GM12801 (cell line): ENCODE measurements around the gene BEST2.

ENCODE experiments used
- TF ChIP-seq, protein P1 (sequence below): IDR thresholded peaks from one replicate; pipeline ENCODE4 v1.5.1; 2011; ENCODE audit warnings: control low read depth; ENCODE audit not compliant: insufficient read length; ENCODE audit errors: extremely low read depth

BEST2 gene

DNA sequence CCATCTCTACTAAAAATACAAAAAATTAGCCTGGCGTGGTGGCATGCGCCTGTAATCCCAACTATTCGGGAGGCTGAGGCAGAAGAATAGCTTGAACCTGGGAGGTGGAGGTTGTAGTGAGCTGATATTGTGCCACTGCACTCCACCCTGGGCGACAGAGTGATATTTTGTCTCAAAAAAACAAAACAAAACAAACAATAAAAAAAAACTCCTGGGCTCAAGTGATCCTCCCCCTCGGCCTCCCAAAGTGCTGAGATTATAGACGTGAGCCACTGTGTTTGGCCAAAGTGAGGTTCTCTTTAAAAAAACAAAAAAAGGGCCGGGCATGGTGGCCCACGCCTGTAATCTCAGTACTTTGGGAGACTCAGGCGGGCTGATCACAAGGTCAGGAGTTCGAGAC is 35.9 kb downstream of the BEST2 start:
- TF ChIP-seq, protein P1, sequence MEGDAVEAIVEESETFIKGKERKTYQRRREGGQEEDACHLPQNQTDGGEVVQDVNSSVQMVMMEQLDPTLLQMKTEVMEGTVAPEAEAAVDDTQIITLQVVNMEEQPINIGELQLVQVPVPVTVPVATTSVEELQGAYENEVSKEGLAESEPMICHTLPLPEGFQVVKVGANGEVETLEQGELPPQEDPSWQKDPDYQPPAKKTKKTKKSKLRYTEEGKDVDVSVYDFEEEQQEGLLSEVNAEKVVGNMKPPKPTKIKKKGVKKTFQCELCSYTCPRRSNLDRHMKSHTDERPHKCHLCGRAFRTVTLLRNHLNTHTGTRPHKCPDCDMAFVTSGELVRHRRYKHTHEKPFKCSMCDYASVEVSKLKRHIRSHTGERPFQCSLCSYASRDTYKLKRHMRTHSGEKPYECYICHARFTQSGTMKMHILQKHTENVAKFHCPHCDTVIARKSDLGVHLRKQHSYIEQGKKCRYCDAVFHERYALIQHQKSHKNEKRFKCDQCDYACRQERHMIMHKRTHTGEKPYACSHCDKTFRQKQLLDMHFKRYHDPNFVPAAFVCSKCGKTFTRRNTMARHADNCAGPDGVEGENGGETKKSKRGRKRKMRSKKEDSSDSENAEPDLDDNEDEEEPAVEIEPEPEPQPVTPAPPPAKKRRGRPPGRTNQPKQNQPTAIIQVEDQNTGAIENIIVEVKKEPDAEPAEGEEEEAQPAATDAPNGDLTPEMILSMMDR: no peak

DNA sequence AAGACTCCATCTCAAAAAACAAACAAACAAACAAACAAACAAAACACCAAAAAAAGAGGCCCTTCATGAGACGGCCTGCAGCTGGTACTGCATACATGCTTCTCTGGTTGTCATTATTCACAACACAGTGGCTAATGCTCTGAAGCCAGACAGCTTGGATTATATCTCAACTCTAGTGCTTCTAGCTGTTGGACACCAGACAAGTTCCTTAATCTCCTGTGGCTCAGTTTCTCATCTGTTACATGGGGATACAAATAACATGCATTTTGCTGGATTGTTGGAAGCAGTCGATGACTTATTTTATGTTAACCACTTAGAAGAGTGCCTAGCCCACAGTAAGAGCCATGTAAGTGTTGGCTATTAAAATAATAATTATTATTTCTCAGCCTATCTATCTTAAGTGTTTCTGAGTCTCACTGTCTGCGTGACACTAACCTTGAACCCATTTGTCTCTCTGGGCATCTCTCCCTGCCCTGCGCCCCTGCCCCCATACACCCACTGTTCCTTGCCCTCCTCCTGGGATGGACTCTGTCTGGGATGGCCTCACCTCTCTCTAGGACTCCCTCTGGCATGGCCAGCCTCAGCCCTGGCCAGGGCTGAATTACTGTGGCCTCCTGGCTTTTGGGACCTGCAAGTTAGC is 36.6 kb downstream of the BEST2 start:
- TF ChIP-seq, protein P1: no peak

DNA sequence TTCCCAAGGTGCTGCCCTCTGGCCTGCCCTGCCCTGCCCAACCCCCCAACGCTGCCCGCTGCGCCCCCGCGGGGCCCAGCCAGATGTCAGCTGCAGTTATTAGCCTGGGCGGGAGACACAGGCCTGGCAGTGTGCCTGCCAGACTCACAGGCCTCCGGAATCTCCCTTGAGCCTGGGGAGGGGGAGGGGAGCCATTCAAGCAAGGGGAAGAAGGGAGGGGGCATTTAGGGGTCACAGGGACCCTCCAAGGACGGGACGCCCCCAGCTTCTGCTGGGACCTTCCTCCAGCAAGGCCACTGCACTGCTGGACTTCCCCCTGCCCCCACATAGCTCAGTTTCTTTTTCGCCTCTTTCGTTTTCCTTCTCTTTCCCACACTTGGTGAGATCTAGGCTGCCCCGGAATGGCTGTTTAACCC is 37.1 kb downstream of the BEST2 start:
- TF ChIP-seq, protein P1: no peak

DNA sequence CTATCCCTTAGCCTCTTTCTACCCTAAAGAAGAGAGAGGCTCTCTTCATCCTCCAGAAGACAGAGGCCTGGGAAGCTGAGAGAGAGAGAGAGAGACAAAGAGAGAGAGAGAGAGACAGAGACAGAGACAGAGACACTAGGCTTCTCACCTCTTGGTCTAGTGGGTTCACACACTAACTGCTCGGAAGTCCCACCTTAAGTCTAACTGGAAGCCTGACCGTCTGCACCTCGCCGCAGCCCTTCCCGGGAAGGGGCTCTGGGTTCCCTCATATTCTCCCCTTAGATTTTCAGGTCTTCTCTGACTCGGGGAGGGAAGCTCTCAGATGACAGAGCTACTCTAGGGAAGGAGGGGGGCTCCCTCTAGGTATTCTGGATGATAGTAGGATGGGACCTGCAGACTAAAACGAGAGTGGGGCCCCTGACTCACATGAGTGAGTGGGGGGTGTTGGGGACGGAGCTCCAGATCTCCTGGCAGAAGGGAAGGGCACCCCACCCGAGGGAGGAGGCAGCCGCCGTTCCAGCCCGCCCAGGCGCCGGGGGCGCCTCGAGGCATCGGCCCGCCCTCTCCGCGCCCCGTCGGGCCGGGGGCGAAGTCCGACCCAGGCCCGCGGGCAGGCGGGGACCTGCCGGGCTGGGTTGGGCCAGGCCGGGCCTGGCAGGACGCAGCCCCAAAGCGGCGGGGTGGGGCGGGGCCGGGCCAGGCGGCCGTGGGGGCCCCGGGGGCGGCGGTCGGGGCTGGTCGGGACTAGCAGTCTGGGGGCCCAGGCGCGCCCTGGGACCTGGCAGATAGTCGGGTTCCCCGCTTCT is 37.7 kb downstream of the BEST2 start:
- TF ChIP-seq, protein P1: no peak

DNA sequence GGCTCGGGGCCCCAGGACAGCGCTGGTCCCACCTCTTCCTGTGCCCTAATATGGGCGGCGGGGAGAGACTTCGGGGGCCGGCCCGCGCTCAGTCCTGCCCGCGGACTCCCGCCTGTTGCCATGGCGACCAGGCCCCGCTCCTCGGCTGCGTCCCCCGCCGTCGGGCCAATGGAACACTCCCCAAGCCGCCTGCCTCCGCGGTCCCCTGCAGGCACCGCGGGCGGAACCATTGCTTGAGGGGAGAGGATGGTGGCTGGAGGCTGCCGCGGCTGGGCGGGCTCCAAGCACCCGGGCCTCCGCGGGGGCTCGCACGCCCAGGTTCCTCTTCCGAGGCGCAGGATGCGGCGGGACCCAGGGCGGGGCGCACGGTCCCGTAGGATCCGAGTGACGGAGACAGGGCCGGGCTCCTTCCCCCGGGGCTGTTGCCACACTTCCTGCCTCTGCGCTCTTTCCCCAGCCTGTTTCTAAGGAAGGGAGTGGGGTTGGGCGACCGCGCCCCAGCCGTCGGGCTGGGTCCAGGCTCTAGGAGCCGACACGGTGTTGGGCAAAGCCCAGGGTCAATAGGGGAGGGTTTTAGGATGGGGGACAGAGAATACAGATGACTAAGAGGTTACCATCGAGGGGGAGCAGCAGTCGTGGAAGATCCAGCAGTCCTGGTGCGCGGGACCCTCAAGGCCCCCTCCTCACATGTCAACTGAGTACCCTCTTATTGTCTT is 38.5 kb downstream of the BEST2 start:
- TF ChIP-seq, protein P1: no peak

DNA sequence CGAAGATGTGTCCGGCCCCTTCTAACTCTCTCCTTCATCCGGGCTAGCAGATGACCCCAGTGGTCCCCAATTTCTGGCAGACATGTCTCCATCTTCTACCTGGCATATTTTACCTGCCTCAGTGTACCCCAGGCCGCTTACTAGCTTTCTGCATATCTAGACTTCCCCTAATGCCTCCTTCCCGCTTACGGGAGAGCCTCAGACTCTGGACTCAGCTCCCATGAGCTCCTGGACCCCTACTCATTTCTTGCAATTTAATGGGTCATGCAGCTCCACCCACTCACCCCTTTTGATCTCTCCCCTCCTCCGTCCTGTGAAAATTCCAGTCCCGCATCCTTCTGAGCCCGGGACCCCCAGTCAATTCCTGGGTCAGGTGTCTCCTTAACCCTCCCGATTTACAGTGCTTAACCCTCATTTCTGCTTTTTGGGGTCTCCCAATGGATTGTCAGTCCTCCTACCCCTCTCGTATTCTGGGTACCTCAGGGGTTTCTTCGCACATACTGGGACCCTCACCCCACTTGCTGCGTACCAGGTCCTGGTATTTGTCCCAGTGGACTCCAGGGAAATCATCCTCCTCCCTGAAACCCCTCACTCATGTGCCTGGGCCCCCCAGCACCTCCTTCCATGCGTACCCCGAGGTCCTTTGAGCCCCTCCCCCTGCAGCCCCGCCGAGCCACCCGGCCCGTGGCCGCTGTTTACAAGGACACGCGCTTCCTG is 39.2 kb downstream of the BEST2 start:
- TF ChIP-seq, protein P1: no peak

DNA sequence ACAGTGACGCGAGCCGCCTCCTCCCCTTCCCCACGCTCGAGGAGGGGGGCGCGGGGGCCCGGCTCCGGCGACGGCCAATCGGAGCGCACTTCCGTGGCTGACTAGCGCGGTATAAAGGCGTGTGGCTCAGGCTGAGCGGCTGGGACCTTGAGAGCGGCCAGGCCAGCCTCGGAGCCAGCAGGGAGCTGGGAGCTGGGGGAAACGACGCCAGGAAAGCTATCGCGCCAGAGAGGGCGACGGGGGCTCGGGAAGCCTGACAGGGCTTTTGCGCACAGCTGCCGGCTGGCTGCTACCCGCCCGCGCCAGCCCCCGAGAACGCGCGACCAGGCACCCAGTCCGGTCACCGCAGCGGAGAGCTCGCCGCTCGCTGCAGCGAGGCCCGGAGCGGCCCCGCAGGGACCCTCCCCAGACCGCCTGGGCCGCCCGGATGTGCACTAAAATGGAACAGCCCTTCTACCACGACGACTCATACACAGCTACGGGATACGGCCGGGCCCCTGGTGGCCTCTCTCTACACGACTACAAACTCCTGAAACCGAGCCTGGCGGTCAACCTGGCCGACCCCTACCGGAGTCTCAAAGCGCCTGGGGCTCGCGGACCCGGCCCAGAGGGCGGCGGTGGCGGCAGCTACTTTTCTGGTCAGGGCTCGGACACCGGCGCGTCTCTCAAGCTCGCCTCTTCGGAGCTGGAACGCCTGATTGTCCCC is 39.9 kb downstream of the BEST2 start, which contains the start of gene JUNB:
TSS of gene JUNB (plus strand) at position 142 of the 706 bp plus-strand sequence. CDS start at position 428, 286 bp downstream.
- TF ChIP-seq, protein P1: no peak
